GM23338 (cell line): Measurements from ENCODE around the gene CATSPER3.

Experiments
- CTCF ChIP-seq, 2 experiments: fragments of 200-600 bp in 1 of 2; sonication (generic) in 1 of 2; conservative IDR thresholded peaks; 2 replicates each; pipeline versions ENCODE4 v1.5.1 to v1.6.1; 2016 to 2017; ENCODE audit warnings: antibody characterized with exemption in 2 of 2, low read depth in 2 of 2, mild to moderate bottlenecking in 2 of 2, moderate library complexity in 1 of 2
- EZH2 ChIP-seq: fragments of 200-600 bp; sonication (generic); IDR thresholded peaks from one replicate; pipeline ENCODE4 v1.8.0; 2017; ENCODE audit warnings: antibody characterized with exemption, mild to moderate bottlenecking, low read depth; ENCODE audit not compliant: unreplicated experiment
- EZH2phosphoT487 ChIP-seq: fragments of 200-600 bp; sonication (generic); IDR thresholded peaks from one replicate; pipeline ENCODE4 v1.8.1; 2018; ENCODE audit warnings: antibody characterized with exemption; ENCODE audit not compliant: unreplicated experiment

- no peak for TF ChIP-seq EZH2
- no peak for TF ChIP-seq CTCF (conservative IDR thresholded peaks at IDR 0.05; ENCODE audit: low read depth in 2 of 2)
- no peak for TF ChIP-seq EZH2phosphoT487
These were observed 86.8 kb downstream of the CATSPER3 start for GRCh38 chr5:135054546-135054945.
